GM19455 (cell line): ENCODE results near the gene BRD1.
"Not testable (repeated sequence)": the region's sequence is repeated elsewhere in the genome, so short reads cannot be mapped to it uniquely, and the experiment has no call there.

Source experiments
- ATAC-seq: cut with Tn5 transposase; IDR thresholded peaks from one replicate; pipeline ENCODE4 v1.9.1; 2021; ENCODE audit not compliant: unreplicated experiment

BRD1 gene

DNA sequence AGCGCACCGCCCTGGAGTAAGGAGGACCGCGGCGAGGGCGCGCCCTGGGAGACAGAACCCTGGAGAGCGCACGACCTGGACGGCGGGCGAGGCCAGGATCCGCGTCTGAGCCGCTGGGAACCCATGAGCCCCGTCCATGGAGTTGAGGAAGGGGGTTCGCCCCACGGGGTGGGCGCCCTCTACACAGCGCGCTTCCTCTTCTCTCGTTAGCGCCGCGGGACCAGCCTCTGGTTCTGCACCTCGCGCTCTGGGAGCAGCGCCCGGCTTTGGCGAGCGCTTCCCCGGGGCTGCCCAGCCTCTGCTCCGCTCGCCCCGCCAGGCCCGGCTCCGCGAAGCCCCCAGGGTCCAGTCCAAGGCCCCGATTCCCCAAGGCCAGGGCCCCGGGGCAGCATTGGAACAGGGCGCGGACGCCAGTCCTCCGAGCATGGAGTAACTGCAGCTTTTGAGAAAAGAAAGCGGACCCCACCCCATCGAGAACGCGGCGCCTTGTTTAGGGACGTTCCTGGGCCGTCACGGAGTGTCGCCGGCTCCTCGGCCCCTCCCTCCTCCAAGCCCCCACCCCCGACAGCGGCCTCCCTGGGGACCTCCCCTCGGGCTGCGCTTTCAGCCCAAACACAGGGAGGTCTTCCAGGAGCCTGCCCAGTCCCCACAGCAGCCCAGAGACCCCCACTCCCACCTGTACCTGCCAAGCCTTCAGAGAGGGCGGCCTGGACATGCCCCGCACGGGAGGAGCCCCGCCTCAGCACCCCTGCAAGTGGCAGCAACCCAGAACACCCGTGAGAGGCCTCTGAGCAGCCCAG is 56.2 kb downstream of the BRD1 start:
- no peak for ATAC-seq

DNA sequence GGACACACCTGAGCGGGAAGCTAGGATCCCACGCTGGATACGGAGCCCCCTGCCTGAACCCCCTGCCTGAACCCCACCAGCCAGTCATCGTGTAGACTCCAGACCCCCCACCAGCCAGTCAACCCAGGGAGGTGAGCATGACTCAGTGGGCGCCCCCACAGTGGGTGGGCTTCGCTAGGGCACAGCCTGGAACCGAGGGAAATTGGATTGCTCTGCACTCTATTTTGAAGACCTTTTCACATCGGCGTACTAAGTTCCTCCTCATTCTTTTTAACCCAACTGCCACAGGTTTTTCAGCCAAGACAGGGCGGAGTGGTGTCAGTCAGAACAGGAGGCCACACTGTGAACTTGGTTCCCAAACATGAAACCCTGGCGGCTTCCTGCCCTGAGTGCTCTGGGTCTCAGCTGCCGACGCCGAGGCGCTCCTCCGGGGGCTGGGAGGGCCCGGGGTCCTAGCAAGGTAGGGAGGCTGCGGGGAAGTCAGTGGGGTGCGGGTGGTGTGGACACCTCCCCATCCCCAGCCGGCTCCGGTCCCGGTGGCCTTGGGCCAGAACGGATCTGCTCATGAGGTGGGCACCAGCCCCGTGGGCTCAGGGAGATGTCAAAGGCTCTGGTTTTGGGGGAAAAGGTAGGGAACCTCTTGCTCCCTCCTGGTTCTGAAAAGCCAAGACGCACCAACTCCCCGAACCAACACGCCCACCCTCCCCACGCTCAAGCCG is 57.0 kb downstream of the BRD1 start:
- ATAC-seq, result no peak

DNA sequence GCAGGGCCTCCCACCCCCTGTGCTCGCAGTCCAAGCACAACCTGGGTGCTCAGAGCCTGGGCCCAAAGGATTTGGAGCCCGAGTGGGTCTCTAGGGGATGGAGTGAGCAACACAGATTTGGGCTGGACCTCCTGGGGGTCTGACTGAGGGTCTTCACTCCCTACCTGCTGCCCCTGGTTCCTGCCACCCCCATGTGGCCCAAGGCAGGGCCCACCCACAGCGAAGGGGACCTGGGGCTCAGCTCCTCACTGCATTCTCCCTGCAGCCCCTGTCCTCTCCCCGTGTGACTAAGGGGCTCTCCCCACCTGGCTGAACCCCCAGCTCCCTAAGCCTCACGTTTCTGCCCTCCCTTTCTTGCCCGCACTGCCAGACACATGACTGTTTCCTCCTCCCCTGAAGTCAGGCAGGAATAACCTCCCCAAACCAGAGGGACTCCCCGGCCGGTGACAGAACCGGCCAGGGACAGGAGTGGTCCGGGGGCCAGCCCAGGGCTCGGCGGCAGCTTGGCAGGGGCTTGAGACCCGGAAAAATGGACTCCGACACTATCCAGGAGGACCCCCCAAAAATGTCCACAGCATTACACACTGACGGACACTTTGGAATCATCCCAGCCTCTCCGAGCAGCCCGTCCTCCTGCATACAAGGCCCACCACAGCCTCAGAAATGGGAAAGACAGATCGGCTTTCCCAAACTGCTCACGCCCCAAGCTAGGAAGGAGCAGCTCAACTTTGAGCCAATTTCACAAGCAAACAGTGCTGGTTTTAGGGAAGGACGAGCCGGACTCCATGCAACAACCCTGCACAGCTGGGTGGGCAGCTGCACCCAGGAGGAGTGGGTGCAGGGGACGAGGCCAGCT is 57.8 kb downstream of the BRD1 start:
- no peak for ATAC-seq

DNA sequence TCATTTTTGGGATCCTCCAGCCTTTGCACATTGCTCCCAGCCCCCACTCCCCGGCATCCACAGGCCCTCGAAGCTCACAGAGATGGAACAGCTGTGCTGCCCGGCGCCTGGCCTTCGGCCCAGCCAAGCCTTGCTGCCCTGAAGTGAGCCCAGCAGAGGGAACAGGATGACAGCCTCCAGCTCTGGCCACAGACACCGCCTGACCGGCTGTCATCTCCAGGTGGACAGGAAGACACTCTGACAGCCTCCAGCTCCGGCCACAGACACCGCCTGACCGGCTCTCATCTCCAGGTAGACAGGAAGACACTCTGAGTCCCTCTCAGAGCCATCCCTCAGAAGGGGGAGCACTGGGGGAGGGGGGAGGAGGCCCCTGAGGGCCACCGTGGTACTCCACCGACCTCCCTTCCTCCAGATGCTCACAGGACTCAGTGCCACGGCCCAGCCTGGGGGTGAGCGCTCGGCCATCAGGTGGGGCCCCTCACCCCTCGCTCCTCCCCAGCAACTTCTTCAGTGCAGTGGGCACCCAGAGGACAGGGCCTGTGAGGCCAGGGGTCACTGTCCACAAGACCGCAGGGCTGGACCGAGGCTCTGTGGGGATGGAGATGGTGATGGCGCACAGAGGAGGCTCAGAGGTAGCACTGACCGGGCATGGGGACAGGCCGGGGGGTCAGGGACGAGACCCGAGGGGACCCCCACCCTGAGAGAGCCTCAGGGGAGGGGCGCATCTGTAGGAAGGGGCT is 58.6 kb downstream of the BRD1 start:
- no peak for ATAC-seq

DNA sequence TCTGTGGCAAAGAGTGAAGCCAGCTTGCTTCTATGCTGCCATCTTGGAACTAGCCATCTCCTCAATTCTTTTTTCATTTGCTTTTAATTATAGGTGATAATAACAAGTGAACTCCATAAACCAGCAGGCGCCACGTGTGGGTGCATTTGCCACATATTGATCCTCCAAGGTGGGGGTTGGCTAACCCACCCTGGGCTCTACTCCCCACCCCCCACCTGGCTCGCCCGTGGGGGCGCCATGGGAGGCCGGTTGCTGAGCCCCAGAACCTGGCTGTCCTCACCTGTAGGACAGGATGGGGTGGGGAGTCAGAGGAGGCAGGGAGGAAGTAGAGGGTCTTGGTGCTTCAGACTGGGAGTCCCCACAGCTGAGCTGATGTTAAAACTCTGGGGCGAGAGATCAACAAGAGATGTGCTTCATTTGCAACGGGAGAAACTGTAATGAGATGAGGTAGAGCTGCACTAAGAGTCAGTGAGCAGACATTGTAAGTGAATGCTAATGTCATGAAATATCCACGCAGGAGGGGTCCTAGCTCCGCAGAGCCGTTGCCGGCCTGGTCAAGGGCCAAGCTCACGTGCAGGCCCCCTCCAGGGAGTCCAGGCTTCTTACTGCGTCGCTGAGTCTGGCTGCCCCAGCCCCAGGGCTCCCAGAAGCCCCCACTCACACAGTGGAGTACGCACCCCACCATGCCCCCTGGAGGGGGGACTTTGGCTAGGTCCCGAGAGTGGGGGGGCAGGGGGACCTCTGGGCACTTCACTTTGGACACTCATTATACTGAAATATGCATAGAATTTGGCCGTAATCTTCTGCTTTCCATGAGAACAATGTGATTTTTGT is 59.4 kb downstream of the BRD1 start:
- ATAC-seq, result no peak

DNA sequence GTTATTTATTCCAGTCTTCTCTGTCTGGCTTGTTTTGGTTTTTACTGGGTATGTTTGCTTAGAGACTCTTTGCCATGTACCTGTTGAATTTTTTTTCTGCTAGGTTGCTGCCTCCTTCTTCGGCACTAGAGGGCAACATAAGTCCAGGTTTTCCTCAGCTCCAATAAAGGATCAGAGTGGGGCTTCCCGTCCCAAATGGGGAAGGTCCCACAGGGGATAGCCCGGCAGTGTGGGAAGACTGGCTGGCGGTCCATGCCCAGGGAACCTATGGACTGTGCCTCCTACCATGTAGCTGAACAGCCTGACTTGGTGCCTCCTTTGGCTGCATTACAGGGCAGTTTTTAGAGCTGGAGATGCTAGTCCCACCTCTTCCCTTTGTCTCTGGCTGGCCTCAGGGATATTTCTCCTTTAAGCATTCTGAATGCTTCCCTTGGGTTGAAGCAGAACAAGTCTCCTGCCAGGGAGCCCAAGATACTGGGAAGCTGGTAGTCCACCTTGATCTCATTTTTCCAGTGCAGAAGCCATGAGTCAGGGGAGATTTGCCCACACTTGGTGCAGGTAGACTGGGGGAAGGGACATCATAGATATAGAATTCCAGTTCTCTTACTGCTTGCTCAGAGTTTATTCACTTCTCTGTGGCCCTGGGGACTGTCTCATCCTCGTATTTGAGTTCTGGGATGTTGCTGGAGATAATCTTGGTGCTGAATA is 60.2 kb downstream of the BRD1 start:
- ATAC-seq, result no peak

DNA sequence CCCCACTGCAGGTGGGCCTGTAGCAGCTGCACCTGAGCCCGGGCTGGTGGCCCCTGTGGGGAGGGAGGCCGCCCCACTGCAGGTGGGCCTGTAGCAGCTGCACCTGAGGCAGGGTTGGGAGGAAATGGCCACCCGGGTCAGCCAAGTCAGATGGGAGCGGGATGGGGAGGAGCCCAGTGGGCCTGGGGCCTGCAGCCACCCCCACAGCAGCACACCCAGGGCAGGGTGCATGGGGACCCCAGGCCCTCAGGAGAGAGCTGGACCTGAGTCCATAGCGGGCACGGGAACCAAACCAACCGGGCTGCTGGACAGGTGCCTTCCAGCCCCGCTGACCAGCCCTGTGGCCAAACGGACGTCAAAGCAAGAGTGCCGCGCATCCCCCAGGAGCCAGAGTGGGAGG is 61.7 kb downstream of the BRD1 start:
- no peak for ATAC-seq

DNA sequence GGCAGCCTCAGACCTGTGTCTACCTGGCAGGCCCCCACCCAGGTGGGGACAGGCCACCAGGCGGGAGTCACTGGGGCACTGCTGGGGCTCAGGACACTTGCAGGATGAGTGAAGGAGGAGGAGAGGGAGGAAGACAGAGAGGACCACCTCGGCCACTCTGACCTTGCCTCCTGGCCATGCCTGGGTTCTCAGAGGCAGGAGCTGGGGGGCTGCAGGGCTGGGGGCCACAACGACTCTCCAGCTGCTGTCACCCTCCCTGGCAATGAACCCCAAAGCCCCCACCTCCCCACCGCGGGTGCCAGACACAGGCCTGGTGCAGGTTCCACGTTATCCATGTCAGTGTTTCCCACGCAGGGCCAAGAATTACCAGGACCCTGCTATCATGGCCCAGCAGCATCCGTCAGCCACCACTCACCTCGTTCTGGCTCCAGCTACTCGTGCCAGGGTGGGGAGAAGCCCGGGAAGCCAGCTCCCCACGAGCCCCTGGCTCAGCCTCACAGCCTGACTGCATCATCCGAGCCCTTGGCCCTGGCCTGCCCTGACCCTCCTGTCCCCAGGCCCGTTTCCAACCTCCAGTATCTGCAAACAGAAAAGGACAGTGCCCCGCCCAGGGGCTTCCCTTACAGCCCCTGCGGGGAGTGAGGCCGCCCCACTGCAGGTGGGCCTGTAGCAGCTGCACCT is 62.4 kb downstream of the BRD1 start:
- ATAC-seq, result no peak

DNA sequence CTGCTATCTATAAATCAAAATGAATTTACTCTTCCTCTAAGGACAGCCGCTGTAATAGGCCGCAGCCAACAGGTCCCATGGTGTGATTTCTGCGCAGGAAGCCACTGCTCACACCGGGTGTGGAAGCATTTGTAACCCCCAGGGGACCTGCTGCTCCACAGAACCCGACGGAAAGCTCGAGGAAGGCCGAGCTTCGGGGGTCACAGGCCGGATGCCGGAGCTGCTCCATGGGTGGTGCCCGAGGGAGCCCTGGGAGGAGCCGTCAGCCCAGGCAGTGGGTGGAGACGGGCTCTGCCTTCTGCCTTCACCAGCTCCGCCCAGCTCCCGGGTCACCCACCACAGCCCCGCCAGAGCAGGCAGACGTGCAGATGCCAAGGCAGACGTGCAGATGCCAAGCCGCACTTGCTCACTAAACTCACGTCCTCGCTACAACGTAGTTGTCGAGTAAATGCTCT is 63.5 kb downstream of the BRD1 start:
- no peak for ATAC-seq

DNA sequence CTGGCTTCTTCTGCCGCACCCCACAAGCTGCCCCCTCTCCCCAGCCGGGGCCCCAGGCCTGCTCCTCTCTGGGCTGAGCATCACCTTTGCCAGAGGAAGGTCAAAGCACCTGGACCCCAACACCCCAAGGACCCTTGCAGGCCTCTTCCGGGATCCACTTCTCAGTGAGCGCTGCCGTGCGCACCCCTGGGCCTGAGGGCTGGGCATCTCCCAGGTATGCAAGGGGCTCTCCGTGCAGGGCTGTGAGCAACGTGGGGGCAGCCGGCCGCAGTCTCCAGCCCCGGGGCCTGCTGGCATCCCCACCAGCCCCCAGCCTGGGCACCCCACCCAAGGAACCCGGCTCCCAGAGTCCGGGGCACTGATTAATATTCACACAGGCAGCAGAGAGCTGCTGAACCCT is 64.0 kb downstream of the BRD1 start:
- no peak for ATAC-seq

DNA sequence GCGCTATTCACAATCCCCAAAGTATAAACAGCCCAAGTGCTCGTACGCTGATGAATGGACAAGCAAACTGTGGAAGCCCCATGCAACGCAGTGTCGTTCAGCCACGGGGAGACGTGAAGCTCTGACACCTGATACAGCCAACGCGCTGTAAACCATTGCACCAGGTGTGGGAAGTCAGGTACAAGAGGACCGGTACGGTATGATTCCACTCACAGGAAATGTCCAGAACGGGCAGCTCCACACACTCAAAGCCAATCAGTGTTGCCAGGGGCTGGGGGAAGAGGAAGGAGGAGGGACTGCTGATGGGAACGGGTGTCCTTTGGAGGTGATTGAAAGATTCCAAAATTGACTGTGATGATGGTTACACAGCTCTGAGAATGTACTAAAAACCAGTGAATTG is 64.5 kb downstream of the BRD1 start:
- ATAC-seq, result no peak

DNA sequence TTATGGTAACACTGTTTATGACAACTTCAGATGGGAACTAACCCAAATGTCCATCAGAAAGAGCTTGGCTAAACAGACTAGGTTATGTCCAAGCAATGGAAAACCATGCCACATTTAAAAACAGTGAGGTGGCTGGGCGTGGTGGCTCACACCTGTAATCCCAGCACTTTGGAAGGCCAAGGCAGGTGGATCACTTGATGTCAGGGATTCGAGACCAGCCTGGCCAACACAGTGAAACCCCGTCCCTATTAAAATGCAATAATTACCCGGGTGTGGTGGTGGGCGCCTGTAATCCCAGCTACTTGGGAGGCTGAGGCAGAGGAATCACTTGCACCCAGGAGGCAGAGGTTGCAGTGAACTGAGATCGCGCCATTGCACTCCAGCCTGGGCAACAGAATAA is 65.1 kb downstream of the BRD1 start:
- not testable (repeated sequence) for ATAC-seq

DNA sequence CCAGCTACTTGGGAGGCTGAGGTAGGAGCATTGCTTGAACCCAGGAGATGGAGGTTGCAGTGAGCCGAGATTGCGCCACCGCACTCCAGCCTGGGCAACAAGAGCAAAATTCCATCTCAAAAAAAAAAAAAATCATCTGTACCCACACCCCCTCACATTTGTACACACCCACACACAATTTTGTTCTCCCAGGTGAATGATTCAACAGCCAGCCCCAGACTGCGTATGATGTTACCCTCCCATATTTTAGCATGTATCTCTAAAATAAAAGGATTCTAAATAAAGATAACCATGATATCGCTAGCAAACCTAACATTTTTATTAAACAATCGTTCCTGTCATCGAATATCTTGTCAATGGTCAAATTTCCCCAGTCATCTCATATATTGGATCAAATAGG is 65.8 kb downstream of the BRD1 start:
- no peak for ATAC-seq

DNA sequence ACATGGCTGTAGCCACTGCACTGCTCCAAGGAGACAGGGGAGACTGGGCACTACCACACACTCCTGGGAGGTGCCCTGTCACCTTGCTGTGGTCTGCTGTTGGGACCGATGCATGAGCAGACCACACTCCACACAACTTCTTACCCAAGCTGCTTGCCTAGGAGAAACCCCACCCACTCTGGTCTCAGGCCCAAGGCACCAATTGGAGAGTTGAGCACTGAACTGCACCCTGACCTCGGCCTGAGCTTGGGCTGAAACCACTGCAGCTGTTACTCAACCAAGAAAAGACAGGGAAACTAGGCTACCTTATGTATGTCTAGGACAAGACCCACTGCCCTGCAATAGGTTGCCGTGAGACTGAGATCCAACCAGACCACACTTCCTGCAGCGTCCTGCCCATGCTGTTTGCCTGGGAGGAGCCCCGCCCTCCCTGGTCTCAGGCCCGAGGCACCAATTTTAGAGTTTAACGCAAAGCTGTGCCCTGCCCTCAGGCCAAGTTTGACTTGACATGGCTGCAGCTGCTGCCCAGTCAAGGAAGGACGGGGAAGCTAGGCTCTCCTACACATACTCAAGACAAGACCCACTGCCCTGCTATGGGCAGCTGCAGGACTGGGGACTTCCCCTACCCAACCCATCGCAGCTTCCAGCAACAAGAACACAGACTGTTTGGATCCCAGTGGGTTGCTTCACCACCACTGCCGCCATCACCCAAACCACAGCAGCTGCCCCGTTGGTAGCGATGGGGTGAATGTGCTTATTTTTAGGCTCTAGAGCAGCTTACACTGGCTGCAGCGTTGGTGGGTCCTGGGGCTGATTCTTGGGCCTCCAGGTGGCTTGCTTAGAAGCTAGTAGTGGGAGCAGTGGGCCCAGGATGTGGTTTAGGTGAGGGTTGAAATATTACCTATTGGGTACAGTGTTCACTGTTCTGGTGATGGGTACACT is 66.8 kb downstream of the BRD1 start:
- peak; percentile 64 for ATAC-seq

DNA sequence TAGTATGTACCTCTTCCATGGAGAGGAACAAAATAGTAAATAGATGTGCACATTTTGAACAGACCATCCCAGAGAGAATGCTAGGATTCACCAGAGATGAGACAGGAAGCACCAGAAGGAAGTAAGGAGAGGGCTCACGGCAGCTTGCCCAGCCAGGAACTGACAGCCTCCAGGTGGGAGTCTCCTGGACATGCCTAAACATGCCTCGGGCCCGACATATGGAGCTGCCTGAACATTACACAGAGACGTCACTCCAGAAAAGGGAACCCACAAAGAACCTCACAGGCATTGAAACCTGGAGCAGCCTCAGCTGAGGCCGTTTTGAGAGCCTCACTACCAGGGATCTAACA is 67.4 kb downstream of the BRD1 start:
- ATAC-seq, result peak; percentile 31

DNA sequence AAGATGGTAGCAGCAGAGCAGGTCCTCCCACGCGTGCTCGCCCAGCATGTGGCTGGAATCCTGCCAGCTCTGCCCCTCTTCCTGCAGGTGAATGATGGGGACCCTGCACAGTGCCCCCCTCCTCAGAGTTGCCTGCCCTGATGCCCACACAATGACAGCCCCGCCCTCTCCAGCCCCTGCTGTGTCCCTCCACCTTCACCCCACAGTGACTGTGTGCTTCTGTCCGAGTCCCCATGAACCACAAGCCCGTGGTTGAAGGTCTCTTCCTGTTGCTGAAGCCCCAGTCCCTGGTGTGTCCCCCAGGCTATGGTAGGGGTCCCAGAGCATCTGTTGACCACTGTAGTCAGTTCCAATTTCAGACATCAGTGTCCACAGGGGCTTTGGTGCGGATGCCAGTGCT is 71.0 kb downstream of the BRD1 start:
- no peak for ATAC-seq

DNA sequence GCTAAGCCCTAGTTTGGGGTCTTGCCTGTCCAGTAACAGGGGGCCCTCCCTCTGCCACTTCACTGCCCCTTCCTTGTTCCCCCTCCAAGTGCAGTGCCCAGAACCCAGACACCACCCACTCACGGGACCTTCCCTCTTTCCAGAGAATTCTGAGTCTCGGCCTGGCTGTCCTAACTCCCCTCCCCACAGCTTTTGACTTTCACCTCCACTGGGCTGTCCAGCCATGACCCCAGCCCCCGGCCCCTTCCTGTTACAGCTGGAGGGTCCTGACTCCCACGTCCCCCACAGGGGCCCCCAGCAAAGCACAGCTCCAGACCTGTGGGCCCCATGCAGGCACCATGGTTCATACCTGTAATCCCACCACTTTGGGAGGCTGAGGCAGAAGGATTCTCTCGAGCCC is 71.5 kb downstream of the BRD1 start:
- no peak for ATAC-seq

DNA sequence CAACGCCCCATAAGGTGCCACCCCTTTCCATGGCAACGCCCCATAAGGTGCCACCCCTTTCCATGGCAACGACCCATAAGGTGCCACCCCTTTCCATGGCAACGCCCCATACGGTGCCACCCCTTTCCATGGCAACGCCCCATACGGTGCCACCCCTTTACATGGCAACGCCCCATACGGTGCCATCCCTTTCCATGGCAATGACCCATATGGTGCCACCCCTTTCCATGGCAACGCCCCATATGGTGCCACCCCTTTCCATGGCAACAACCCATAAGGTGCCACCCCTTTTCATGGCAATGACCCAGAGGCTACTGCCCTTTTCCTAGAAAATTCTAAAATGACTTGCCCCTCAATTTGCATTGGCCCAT is 72.1 kb downstream of the BRD1 start:
- ATAC-seq, result no peak
